H9 (cell line): ENCODE data around the gene RASGRF2. TPM values are rescaled to one million over a fixed set of nuclear protein-coding genes. Genes with fewer than 3 reads are reported as not detected.

Experiments
- DNase-seq: peaks from one replicate; pipeline ENCODE4 v3.0.0-alpha.2; 2017
- H2AFZ ChIP-seq: one replicate; pipeline ENCODE4 v1.6.1; 2013; ENCODE audit warnings: mild to moderate bottlenecking, low read length, control low read depth, moderate library complexity
- H2AK5ac ChIP-seq: 2 replicates; pipeline ENCODE4 v1.6.1; 2013; ENCODE audit warnings: low read length, control low read depth, mixed read lengths; ENCODE audit not compliant: insufficient read length
- H2BK120ac ChIP-seq: one replicate; pipeline ENCODE4 v1.6.1; 2013; ENCODE audit warnings: low read depth, mild to moderate bottlenecking, low read length, control low read depth, inconsistent platforms; ENCODE audit not compliant: poor library complexity, severe bottlenecking
- H2BK12ac ChIP-seq: 2 replicates; pipeline ENCODE4 v1.6.1; 2013; ENCODE audit warnings: low read length, control low read depth, mixed read lengths, low read depth; ENCODE audit not compliant: insufficient read length
- H2BK15ac ChIP-seq: 2 replicates; pipeline ENCODE4 v1.6.1; 2013; ENCODE audit warnings: low read depth, low read length, control low read depth
- H2BK20ac ChIP-seq: one replicate; pipeline ENCODE4 v1.6.1; 2013; ENCODE audit warnings: low read depth, mild to moderate bottlenecking, low read length, control low read depth, inconsistent platforms; ENCODE audit not compliant: poor library complexity, severe bottlenecking
- H2BK5ac ChIP-seq: 2 replicates; pipeline ENCODE4 v1.6.1; 2013; ENCODE audit warnings: low read length, control low read depth, mixed read lengths; ENCODE audit not compliant: insufficient read length
- H3K14ac ChIP-seq: 2 replicates; pipeline ENCODE4 v1.6.1; 2013; ENCODE audit warnings: low read length, control low read depth; ENCODE audit not compliant: insufficient read depth
- H3K18ac ChIP-seq: 2 replicates; pipeline ENCODE4 v1.6.1; 2013; ENCODE audit warnings: low read depth, mild to moderate bottlenecking, mixed read lengths, low read length, control low read depth; ENCODE audit not compliant: insufficient read length
- H3K23ac ChIP-seq: 2 replicates; pipeline ENCODE4 v1.6.1; 2013; ENCODE audit warnings: low read length, control low read depth, mixed read lengths, low read depth; ENCODE audit not compliant: insufficient read length
- H3K23me2 ChIP-seq: 2 replicates; pipeline ENCODE4 v1.6.1; 2013; ENCODE audit warnings: low read depth, mild to moderate bottlenecking, mixed read lengths, low read length, control low read depth; ENCODE audit not compliant: insufficient read length, poor library complexity, severe bottlenecking
- H3K27ac ChIP-seq: 2 replicates; pipeline ENCODE4 v1.5.1; 2013; ENCODE audit warnings: low read length, control low read depth, mixed read lengths, low read depth; ENCODE audit not compliant: insufficient read length
- H3K27me3 ChIP-seq: 2 replicates; pipeline ENCODE4 v1.6.1; 2013; ENCODE audit warnings: low read length, control low read depth, inconsistent platforms; ENCODE audit not compliant: insufficient read depth
- H3K4ac ChIP-seq: 2 replicates; pipeline ENCODE4 v1.6.1; 2013; ENCODE audit warnings: low read depth, mild to moderate bottlenecking, control low read depth, inconsistent platforms, low read length, moderate library complexity
- H3K4me1 ChIP-seq: 2 replicates; pipeline ENCODE4 v1.6.1; 2013; ENCODE audit warnings: low read length, control low read depth, inconsistent platforms; ENCODE audit not compliant: insufficient read depth
- H3K4me2 ChIP-seq: 2 replicates; pipeline ENCODE4 v1.6.1; 2013; ENCODE audit warnings: low read length, control low read depth, mixed read lengths; ENCODE audit not compliant: insufficient read length, insufficient read depth
- H3K56ac ChIP-seq: 2 replicates; pipeline ENCODE4 v1.6.1; 2013; ENCODE audit warnings: low read depth, mild to moderate bottlenecking, mixed read lengths, low read length, control low read depth; ENCODE audit not compliant: insufficient read length
- H3K79me1 ChIP-seq: 2 replicates; pipeline ENCODE4 v1.6.1; 2013; ENCODE audit warnings: low read depth, mild to moderate bottlenecking, moderate library complexity, low read length, control low read depth, inconsistent platforms; ENCODE audit not compliant: insufficient read depth, poor library complexity, severe bottlenecking
- H3K79me2 ChIP-seq: 2 replicates; pipeline ENCODE4 v1.6.1; 2013; ENCODE audit warnings: low read length, control low read depth, inconsistent platforms; ENCODE audit not compliant: insufficient read depth
- H3K9ac ChIP-seq: 2 replicates; pipeline ENCODE4 v1.6.1; 2013; ENCODE audit warnings: low read length, control low read depth, mixed read lengths; ENCODE audit not compliant: insufficient read length; ENCODE audit errors: extremely low read depth
- H3K9me3 ChIP-seq: one replicate; pipeline ENCODE4 v1.6.1; 2013; ENCODE audit warnings: low read depth, low read length, inconsistent platforms; ENCODE audit not compliant: control insufficient read depth
- H3T11ph ChIP-seq: one replicate; pipeline ENCODE4 v1.6.1; 2013; ENCODE audit warnings: mild to moderate bottlenecking, low read length, control low read depth, inconsistent platforms
- H4K20me1 ChIP-seq: one replicate; pipeline ENCODE4 v1.6.1; 2013; ENCODE audit not compliant: control insufficient read depth, insufficient read length, insufficient read depth
- H4K5ac ChIP-seq: 2 replicates; pipeline ENCODE4 v1.6.1; 2013; ENCODE audit warnings: low read depth, mild to moderate bottlenecking, mixed read lengths, low read length, control low read depth; ENCODE audit not compliant: insufficient read length
- H4K8ac ChIP-seq: replicated peaks from 2 replicates; pipeline ENCODE4 v1.6.1; 2013; ENCODE audit warnings: low read length, control low read depth, mixed read lengths, low read depth; ENCODE audit not compliant: insufficient read length
- H4K91ac ChIP-seq: 2 replicates; pipeline ENCODE4 v1.6.1; 2013; ENCODE audit warnings: low read depth, mild to moderate bottlenecking, moderate library complexity, mixed read lengths, low read length, control low read depth; ENCODE audit not compliant: insufficient read length
- H3K27ac Mint-ChIP-seq, 3 experiments: 2 replicates in 2 of 3; 3 replicates in 1 of 3; pipeline ENCODE4 v1.8.0; 2020 to 2021; ENCODE audit warnings: mixed read lengths in 3 of 3, mild to moderate bottlenecking in 1 of 3, moderate library complexity in 1 of 3
- H3K27me3 Mint-ChIP-seq: 2 replicates; pipeline ENCODE4 v1.8.0; 2021; ENCODE audit warnings: low read depth, mild to moderate bottlenecking, moderate library complexity, mixed read lengths
- H3K36me3 Mint-ChIP-seq, 3 experiments: 2 replicates in 2 of 3; 3 replicates in 1 of 3; pipeline ENCODE4 v1.8.0; 2020 to 2021; ENCODE audit warnings: low read depth in 3 of 3, mixed read lengths in 3 of 3; ENCODE audit not compliant: insufficient read depth in 1 of 3
- H3K4me1 Mint-ChIP-seq, 2 experiments: 2 replicates each; pipeline ENCODE4 v1.8.0; 2020; ENCODE audit warnings: mixed read lengths in 2 of 2
- H3K4me3 Mint-ChIP-seq, 2 experiments: 2 replicates in 1 of 2; 3 replicates in 1 of 2; pipeline ENCODE4 v1.8.0; 2020 to 2021; ENCODE audit warnings: mild to moderate bottlenecking in 2 of 2, mixed read lengths in 2 of 2, moderate library complexity in 1 of 2
- H3K9me3 Mint-ChIP-seq, 2 experiments: 2 replicates in 1 of 2; 3 replicates in 1 of 2; pipeline ENCODE4 v1.8.0; 2020; ENCODE audit warnings: mild to moderate bottlenecking in 2 of 2, mixed read lengths in 2 of 2, moderate library complexity in 1 of 2
- total RNA-seq: library from RNA; stranded (reverse); gene quantifications from 2 replicates; pipeline ENCODE4 v1.2.1, GENCODE V29; 2021
- TF ChIP-seq, protein P1 (sequence below): fragments of 200-600 bp; sonication (generic); conservative IDR thresholded peaks from 3 replicates; pipeline ENCODE4 v1.8.0; 2021; ENCODE audit warnings: antibody characterized with exemption, mild to moderate bottlenecking

The RASGRF2 gene
- total RNA-seq, 1 experiment from 2014 or later, result 13.5 TPM

DNA sequence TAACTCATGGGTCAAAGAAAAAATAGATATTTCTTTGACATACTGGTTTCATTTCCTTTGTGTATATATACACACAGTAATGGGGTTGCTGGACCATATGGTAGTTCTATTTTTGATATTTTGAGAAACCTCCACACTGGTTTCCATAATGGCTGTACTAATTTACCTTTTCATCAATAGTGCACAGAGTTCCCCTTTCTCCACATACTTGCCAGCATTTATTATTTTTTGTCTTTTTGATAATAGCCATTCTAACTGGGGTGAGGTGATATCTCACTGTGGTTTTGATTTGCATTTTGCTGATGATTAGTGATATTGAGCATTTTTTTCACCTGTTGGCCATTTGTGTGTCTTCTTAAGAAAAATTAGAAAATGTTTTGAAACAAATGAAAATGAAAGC is 194.6 kb downstream of the RASGRF2 start:
- TF ChIP-seq, protein P1, sequence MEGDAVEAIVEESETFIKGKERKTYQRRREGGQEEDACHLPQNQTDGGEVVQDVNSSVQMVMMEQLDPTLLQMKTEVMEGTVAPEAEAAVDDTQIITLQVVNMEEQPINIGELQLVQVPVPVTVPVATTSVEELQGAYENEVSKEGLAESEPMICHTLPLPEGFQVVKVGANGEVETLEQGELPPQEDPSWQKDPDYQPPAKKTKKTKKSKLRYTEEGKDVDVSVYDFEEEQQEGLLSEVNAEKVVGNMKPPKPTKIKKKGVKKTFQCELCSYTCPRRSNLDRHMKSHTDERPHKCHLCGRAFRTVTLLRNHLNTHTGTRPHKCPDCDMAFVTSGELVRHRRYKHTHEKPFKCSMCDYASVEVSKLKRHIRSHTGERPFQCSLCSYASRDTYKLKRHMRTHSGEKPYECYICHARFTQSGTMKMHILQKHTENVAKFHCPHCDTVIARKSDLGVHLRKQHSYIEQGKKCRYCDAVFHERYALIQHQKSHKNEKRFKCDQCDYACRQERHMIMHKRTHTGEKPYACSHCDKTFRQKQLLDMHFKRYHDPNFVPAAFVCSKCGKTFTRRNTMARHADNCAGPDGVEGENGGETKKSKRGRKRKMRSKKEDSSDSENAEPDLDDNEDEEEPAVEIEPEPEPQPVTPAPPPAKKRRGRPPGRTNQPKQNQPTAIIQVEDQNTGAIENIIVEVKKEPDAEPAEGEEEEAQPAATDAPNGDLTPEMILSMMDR, result no peak

More for the DNA sequence above, 194.6 kb downstream of the RASGRF2 start:
- Mint-ChIP-seq H3K36me3 (peaks cover 0 to 2% (median 0%) of the 10 kb centered on the region in 3 experiments; a peak in 2 of 7 replicates), H3K27ac (no peak overlapping the region), H3K27me3 (no peaks in the 10 kb centered on the region), H3K9me3 (peaks cover 0 to 2% of the 10 kb centered on the region in 2 experiments; a peak in 1 of 5 replicates), H3K4me3 (no peak overlapping the region), H3K4me1 (peaks cover 0 to 2% of the 10 kb centered on the region in 2 experiments; a peak in 2 of 4 replicates)
- Histone ChIP-seq H2BK20ac (no peak overlapping the region), H3K14ac (no peak overlapping the region), H3K23ac (no peak overlapping the region), H3K79me2 (no peaks in the 10 kb centered on the region), H4K5ac (no peak overlapping the region), H3K4me1 (no peaks in the 10 kb centered on the region), H2BK5ac (no peak overlapping the region), H3K23me2 (no peaks in the 10 kb centered on the region), H3K4me2 (no peak overlapping the region), H3K4ac (no peak overlapping the region), H4K91ac (no peak overlapping the region), H4K20me1 (no peaks in the 10 kb centered on the region), H2AK5ac (no peak overlapping the region), H3K9ac (no peak overlapping the region), H3K27ac (no peak overlapping the region), H2BK15ac (no peak overlapping the region), H2AFZ (no peak overlapping the region), H3K27me3 (no peaks in the 10 kb centered on the region), H3K79me1 (no peaks in the 10 kb centered on the region), H4K8ac (no peak overlapping the region), H3K56ac (no peak overlapping the region), H3K9me3 (no peaks in the 10 kb centered on the region), H2BK12ac (no peak overlapping the region), H2BK120ac (no peak overlapping the region), H3K18ac (no peak overlapping the region), H3T11ph (no peak overlapping the region)
- no peak for DNase-seq
